Medulla oblongata (tissue), 1 donor: ENCODE measurements around the gene JMJD1C.
"Not testable (repeated sequence)": the region's sequence is repeated elsewhere in the genome, so short reads cannot be mapped to it uniquely, and the experiment has no call there.

ENCODE experiments used
- DNase-seq: peaks from one replicate; pipeline ENCODE4 v3.0.0-alpha.2; 2015; ENCODE audit errors: extremely low spot score

The JMJD1C gene

GRCh38 chr10:63292847-63293246 lies 172.9 kb downstream of the JMJD1C start:
- not testable (repeated sequence) for DNase-seq

GRCh38 chr10:63288170-63288569 lies 177.6 kb downstream of the JMJD1C start:
- DNase-seq, result no peak

GRCh38 chr10:63286754-63287264 lies 179.0 kb downstream of the JMJD1C start:
- DNase-seq, result no peak

GRCh38 chr10:63286340-63286739 lies 179.4 kb downstream of the JMJD1C start:
- DNase-seq, result no peak

- not testable (repeated sequence) for DNase-seq
These were observed 181.9 kb downstream of the JMJD1C start for GRCh38 chr10:63283901-63284300.

GRCh38 chr10:63283093-63283492 lies 182.7 kb downstream of the JMJD1C start:
- DNase-seq, result no peak

- DNase-seq, result no peak
These were observed 183.8 kb downstream of the JMJD1C start for GRCh38 chr10:63281967-63282366.

- no peak for DNase-seq
These were observed 185.4 kb downstream of the JMJD1C start for GRCh38 chr10:63280386-63280785.

- no peak for DNase-seq
These were observed 190.7 kb downstream of the JMJD1C start for GRCh38 chr10:63275094-63275493.

- no peak for DNase-seq
These were observed 192.2 kb downstream of the JMJD1C start for GRCh38 chr10:63273577-63273976.

- DNase-seq, result peak; percentile 92
These were observed 196.8 kb downstream of the JMJD1C start for GRCh38 chr10:63268798-63269503.

GRCh38 chr10:63268149-63268797 lies 197.5 kb downstream of the JMJD1C start:
- DNase-seq, result peak; percentile 58

- DNase-seq, result peak; percentile 74
These were observed 198.2 kb downstream of the JMJD1C start for GRCh38 chr10:63267414-63268148.

GRCh38 chr10:63266391-63267316 lies 199.1 kb downstream of the JMJD1C start:
- no peak for DNase-seq

GRCh38 chr10:63265683-63266235 lies 200.0 kb downstream of the JMJD1C start:
- no peak for DNase-seq

- DNase-seq, result peak; percentile 76
These were observed 200.6 kb downstream of the JMJD1C start for GRCh38 chr10:63265222-63265617.

- DNase-seq, result no peak
These were observed 201.1 kb downstream of the JMJD1C start for GRCh38 chr10:63264617-63265221.

GRCh38 chr10:63262430-63263073 lies 203.2 kb downstream of the JMJD1C start:
- DNase-seq, result no peak

GRCh38 chr10:63261496-63261895 lies 204.3 kb downstream of the JMJD1C start:
- no peak for DNase-seq

GRCh38 chr10:63260860-63261251 lies 204.9 kb downstream of the JMJD1C start:
- peak; percentile 74 for DNase-seq
